ENCODE results near the gene ZNF69.
"Not testable (repeated sequence)": the region's sequence is repeated elsewhere in the genome, so short reads cannot be mapped to it uniquely, and the experiment has no call there.

ZNF69 gene

DNA sequence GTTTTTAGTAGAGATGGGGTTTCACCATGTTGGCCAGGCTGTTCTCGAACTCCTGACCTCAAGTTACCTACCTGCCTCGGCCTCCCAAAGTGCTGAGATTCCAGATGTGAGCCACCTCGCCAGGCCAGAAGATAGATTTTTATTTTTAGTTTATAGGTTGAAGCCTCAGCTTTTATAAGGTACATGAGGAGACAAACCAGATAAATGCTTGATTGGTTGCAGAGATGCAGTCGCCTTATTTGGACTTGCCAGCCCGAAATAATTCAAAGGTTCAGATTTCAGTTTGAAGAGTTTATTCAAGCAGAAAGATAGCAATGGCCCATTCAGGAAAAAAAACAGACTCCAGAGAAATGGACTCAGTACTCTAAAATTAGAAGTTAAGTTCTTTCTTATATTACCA lies 3.1 kb downstream of the ZNF69 start:
- in situ Hi-C loops (cut with MboI; ENCODE audit: low sequenced_read_pairs): no loop called here

DNA sequence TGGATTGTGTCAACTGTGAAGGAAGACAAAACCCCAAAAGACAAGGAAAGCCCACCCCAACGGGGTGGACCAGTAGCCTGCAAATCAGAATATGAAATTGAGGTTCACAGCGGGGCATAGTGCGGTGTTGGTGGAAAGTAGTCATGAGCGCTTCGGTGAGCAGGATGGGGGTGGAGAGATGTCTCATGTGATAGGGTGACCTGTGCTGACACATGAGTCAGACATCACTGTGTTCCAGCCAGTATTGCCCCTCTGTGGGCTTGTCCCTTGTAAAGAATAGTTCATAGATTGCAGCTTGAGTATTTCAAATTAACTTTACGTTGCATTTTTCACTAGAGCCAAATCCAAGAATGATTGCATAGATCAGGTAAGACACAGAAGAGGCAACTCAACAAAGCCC lies 7.3 kb downstream of the ZNF69 start:
- in situ Hi-C loops (cut with MboI; ENCODE audit: low sequenced_read_pairs): no loop called here

DNA sequence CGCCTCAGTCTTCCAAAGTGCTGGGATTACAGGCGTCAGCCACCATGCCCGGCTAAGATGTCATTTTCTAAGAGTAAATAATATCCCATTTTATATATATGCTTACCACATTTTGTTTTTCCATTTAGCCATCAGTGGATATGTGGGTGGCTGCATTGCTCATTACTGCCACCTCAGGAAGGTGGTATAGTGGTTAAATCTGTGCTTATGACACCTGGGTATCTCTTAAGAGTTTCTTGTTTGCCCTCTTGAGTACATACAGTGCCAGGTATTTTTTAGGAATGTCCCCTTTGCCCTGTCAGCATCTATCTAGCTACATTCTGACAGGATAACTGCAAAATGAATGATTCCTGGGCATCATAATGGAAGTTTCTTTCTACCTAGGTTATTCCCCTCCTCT lies 14.6 kb downstream of the ZNF69 start:
- in situ Hi-C loops (cut with MboI; ENCODE audit: low sequenced_read_pairs): no loop called here

DNA sequence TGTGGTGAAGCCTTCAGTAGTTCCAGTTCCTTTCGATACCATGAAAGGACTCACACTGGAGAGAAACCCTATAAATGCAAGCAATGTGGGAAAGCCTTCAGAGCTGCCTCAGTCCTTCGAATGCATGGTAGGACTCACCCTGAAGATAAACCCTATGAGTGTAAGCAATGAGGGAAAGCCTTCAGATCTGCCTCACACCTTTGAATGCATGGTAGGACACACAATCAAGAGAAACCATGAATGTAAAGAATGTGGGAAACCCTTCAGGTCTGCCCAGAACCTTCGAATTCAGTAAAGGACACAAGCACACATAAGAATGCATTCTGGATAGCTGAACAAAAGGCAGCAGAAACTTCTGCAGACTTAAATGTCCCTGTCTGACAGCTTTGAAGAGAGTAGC lies 18.3 kb downstream of the ZNF69 start:
- in situ Hi-C loops (cut with MboI; ENCODE audit: low sequenced_read_pairs): no loop called here

DNA sequence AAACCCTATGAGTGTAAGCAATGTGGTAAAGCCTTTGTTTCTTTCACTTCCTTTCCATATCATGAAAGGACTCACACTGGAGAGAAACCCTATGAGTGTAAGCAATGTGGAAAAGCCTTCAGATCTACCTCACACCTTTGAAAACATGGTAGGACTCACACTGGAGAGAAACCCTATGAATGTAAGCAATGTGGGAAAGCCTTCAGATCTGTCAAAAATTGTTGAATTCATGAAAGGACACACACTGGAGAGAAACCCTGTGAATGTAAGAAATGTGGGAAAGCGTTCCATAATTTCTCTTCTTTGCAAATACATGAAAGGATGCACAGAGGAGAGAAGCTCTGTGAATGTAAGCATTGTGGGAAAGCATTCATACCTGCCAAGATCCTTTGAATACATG lies 24.4 kb downstream of the ZNF69 start:
- in situ Hi-C loops (cut with MboI; ENCODE audit: low sequenced_read_pairs): not testable (repeated sequence)

DNA sequence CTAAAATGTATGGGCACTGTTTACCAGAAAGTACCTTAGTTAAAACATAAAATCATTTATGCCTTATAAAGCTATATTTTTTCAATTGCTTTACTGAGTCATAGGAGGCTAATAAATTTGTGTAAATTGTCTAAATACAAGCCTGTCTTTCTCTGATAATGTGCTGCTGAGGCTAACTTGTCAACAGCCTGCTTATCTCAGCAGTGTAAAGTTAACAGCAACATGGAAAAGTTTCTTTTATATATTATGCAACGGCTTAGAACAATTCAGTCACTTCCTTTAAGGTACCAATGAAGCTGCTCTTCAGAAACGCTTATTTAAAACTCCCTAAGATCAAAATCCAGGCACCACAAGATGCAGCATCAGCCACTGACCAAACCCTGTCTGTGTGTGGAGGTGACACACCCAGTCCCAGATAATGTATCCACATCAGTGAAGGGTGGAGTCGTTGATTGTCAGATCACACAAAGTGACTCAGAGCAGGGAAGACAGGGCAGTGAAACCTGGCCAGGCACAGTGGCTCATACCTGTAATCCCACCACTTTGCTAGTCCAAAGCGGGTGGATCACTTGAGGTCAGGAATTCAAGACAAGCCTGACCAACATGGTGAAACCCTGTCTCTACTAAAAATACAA lies 27.0 kb downstream of the ZNF69 start:
- in situ Hi-C loops (cut with MboI; ENCODE audit: low sequenced_read_pairs): not testable (repeated sequence)

DNA sequence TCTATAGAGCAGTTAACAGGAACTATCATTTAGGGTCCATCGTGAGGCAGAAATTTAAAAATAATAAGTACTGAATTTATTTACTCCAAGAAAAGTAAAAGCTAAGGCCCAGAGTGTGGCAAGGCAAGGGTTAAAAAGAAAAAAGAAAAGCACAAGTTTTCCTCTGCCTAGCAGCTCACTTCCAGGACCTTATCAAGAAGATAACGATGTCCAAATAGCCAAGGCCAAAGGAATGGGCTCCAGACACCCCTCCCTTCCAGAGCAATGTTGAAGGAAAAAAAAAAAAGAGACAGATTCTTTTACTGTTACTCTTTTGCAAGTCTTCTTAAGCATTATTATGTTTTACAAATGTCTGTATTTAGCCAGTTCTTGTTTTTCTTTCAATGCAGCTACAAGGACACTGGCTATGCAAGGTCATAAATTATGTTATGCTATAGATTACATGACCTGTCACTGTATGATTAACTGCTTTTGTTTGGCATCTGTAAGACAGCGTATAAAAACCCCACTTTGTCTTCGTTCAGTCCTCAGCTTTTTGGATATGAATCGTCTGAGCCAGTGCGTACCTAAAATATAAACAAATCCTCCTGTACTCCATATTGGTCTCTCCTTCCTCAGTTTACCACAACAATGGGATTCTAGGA lies 34.4 kb downstream of the ZNF69 start:
- in situ Hi-C loops (cut with MboI; ENCODE audit: low sequenced_read_pairs): no loop called here

DNA sequence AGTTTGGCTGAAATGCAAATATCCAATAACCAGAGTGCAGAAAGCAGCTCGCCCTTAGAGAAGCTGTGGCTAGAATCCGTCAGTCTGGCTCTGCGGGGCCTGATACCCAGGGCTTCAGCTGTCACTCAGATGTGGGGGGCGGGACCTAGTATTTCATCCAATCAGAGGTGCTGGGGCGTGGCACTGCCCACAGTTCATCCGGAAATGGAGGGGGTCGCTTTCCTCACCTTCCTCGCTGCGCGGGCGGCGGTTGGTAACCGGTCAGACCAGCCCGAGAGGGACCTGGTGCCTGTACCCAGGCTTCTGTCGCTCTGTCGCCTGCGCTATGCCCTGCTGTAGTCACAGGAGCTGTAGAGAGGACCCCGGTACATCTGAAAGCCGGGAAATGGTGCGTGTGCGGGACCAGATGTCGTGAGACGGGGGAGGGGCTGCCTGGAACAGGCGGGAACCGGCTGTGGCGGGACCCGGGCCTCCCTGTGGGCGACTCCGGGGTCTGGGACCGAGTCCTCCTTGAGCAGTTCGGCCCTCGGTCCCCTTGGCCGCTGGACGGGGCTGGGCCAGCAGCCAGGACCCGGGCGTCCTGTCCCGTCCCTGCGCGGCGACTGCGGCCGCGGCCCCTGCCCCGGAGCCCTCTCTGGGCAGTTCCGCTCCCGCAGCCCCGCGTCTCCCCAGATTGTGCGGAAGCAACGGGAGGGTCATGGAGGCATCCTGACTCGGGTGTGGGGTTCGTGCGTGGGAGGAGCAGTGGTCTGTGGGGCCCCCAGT lies 37.5 kb downstream of the ZNF69 start, which contains the start of gene ZNF700:
Gene ZNF700 (plus strand): TSS at position 222 of the 765 bp plus-strand sequence. CDS start 104 bp downstream, at position 326.
- in situ Hi-C loops (cut with MboI; ENCODE audit: low sequenced_read_pairs): no loop called here

DNA sequence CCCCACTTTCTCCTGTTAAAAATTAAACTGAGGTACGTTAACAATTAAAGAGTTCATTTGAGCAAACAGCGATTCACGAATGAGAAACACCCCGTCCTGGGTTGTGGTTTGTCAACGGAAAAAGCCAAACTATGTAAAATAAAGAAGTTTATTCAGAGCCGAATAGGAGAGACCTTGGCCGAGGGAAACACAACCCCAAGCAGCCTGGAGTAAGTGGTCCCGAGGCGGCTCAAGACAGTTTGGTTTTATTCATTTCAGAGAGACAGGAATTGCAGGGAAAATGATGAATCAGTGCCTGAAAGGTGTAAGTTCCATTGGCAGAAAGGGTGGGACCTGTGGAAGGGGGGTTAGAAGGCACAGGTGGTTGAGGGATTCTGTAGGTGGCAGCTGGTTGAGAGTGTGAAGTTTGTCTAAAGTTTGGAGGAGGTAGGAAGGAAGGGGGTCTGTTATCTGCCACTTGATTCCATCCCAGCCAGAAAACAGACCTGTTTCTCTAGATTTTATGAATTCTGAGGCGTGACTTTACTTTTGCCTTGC lies 38.1 kb downstream of the ZNF69 start:
- in situ Hi-C loops (cut with MboI; ENCODE audit: low sequenced_read_pairs): not testable (repeated sequence)

DNA sequence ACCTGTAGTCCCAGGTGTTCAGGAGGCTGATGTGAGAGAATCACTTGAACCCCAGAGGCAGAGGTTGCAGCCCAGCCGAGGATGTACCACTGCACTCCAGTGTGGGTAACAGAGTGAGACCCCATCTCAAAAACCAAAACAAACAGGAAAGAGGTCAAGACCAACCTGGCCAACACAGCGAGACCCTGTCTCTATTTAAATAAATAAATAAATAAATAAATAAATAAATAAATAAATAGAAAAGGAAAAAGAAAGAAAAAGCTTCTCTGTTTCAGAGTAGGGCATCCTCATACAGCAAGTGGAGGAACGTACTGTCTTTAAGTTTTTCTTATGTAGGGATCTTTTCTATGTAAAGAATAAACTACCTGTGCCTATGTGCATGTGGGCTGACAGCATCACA lies 39.6 kb downstream of the ZNF69 start:
- in situ Hi-C loops (cut with MboI; ENCODE audit: low sequenced_read_pairs): no loop called here

DNA sequence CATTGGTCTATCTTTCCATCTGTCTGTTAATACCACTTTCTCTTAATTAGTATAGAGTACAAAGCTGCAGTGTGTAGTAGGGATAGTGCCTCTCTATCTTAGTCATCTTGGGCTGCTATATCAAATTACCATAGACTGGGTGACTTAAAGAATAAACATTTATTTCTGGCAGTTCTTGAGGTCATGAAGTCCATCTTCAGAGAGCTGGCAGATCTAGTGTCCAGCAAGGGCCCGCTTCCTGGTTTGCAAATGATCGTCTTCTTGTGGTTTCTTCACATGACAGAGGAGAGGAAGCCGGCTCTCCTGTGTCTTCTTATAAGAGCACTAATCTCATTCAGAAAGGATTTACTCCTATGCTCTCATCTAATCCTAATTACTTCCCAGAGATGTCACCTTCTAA lies 43.5 kb downstream of the ZNF69 start:
- in situ Hi-C loops (cut with MboI; ENCODE audit: low sequenced_read_pairs): no loop called here

DNA sequence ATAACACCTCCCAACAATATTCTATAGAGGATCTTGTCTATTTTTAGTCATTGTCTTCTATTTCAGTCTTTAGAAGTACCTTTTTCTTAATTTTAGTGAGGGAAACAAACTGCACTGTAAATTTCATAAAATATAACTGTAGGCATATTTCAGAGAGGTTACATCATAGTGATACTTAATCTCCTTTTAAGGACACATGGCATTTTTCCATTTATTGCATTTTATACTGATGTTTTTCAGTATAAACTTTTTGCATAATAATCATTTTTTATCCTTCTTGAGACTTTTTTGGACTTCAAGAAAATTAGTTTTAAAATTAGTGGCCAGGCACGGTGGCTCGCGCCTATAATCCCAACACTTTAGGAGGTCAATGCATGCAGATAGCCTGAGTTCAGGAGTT lies 43.9 kb downstream of the ZNF69 start:
- in situ Hi-C loops (cut with MboI; ENCODE audit: low sequenced_read_pairs): no loop called here

DNA sequence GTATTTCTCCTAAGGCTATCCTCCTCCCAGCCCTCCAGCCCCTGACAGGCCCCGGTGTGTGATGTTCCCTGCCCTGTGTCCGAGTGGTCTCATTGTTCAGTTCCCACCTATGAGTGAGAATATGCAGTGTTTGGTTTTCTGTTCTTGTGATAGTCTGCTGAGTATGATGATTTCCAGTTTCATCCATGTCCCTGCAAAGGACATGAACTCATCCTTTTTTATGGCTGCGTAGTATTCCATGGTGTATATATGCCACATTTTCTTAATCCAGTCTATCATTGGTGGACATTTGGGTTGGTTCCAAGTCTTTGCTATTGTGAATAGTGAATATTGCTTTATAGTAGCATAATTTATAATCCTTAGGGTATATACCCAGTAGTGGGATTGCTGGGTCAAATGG lies 48.2 kb downstream of the ZNF69 start:
- in situ Hi-C loops (cut with MboI; ENCODE audit: low sequenced_read_pairs): not testable (repeated sequence)

DNA sequence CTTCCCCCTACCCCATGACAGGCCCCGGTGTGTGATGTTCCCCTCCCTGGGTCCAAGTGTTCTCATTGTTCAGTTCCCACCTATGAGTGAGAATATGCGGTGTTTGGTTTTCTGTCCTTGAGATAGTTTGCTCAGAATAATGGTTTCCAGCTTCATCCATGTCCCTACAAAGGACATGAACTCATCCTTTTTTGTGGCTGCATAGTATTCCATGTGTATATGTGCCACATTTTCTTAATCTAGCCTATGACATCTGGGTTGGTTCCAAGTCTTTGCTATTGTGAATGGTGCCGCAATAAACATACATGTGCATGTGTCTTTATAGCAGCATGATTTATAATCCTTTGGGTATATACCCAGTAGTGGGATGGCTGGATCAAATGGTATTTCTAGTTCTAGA lies 50.8 kb downstream of the ZNF69 start:
- in situ Hi-C loops (cut with MboI; ENCODE audit: low sequenced_read_pairs): not testable (repeated sequence)

DNA sequence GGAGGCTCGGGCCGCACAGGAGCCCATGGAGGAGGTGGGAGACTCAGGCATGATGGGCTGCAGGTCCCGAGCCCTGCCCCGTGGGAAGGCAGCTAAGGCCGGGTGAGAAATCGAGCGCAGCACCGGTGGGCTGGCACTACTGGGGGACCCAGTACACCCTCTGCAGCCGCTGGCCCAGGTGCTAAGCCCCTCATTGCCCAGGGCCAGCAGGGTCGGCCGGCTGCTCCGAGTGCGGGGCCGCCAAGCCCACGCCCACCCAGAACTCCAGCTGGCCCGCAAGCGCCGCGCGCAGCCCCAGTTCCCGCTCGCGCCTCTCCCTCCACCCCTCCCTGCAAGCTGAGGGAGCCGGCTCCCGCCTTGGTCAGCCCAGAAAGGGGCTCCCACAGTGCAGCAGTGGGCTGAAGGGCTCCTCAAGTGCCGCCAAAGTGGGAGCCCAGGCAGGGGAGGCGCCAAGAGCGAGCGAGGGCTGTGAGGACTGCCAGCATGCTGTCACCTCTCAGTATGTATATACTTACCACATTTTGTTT lies 53.8 kb downstream of the ZNF69 start:
- in situ Hi-C loops (cut with MboI; ENCODE audit: low sequenced_read_pairs): not testable (repeated sequence)

DNA sequence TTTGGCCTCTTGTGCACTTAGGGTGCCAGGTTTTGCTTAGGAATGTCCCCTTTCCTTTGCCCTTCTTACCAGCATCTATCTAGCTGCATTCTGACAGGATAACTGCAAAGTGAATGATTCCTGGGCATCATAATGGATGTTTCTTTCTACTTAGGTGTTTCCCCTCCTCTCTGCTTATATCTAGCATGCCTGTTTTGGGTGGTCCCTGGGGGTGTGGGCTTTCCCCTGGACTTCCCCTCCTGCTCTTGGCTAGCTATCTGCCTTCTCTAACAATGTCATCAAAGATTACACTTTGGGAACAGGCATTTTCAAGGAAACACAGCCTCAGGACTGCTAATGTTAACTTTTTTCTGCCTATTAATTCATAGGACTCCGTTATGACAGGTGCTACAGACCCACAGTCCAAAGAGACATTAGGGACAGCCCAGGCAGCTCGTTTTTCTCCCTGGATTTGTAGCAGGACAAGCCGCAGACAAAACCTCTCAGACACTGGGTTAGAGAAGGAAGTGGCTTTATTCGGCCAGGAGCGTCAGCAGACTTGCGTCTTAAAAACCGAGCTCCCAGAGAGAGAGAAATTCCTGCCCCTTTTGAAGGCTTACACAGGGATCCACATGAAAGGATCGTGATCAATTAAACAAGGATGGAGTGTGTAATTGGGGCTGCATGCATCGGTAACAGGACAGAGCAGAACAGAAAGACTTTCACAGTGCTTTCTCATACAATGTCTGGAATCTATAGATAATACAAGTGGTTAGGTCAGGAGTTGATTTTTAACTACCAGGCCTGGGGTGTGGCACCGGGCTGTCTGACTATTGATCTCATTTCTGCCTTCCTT lies 54.6 kb downstream of the ZNF69 start:
- in situ Hi-C loops (cut with MboI; ENCODE audit: low sequenced_read_pairs): no loop called here

DNA sequence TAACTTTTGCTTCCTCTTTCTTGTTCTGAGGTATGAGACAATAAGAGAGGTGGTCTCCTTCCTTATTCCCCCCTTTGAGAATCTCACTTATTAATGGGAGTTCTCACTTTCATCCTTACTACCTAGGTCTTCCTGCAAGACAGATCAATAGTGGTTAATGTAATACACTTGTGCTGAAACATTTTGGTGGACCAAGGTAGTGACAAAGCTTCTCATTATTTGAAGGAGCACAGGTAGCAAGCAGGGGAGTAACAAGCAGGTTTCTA lies 55.2 kb downstream of the ZNF69 start:
- in situ Hi-C loops (cut with MboI; ENCODE audit: low sequenced_read_pairs): no loop called here

DNA sequence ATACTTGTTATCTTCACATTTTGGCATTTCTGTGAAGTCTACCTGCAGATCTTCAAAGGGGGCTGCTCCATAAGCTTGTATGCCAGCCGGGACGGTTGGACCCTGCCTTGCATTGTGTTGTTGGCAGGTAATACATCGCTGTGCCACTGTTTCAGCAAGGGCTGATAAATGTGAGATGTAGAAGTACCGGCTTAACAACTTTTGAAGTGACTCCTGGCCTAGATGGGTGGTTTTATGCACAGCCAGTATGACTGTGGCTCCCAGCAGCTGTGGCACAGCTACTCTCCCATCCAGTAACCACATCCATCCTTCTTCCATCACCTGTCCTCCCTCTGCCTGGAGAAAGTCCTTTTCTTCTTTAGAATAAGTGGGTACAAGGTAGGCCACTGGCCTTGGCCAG lies 57.1 kb downstream of the ZNF69 start:
- in situ Hi-C loops (cut with MboI; ENCODE audit: low sequenced_read_pairs): no loop called here

DNA sequence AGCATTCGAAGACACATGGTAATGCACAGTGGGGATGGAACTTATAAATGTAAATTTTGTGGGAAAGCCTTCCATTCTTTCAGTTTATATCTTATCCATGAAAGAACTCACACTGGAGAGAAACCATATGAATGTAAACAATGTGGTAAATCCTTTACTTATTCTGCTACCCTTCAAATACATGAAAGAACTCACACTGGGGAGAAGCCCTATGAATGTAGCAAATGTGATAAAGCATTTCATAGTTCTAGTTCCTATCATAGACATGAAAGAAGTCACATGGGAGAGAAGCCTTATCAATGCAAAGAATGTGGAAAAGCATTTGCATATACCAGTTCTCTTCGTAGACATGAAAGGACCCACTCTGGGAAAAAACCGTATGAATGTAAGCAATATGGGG lies 61.1 kb downstream of the ZNF69 start:
- in situ Hi-C loops (cut with MboI; ENCODE audit: low sequenced_read_pairs): no loop called here

DNA sequence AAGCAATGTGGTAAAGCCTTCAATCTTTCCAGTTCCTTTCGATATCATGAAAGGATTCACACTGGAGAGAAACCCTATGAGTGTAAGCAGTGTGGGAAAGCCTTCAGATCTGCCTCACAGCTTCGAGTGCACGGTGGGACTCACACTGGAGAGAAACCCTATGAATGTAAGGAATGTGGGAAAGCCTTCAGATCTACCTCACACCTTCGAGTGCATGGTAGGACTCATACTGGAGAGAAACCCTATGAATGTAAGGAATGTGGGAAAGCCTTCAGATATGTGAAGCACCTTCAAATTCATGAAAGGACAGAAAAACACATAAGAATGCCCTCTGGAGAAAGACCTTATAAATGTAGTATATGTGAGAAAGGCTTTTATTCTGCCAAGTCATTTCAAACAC lies 61.6 kb downstream of the ZNF69 start:
- in situ Hi-C loops (cut with MboI; ENCODE audit: low sequenced_read_pairs): no loop called here

DNA sequence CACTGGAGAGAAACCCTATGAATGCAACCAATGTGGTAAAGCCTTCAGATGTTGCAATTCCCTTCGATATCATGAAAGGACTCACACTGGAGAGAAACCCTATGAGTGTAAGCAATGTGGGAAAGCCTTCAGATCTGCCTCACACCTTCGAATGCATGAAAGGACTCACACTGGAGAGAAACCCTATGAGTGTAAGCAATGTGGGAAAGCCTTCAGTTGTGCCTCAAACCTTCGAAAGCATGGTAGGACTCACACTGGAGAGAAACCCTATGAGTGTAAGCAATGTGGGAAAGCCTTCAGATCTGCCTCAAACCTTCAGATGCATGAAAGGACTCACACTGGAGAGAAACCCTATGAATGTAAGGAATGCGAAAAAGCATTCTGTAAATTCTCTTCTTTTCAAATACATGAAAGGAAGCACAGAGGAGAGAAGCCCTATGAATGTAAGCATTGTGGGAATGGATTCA lies 62.1 kb downstream of the ZNF69 start:
- in situ Hi-C loops (cut with MboI; ENCODE audit: low sequenced_read_pairs): not testable (repeated sequence)
